Transverse colon (tissue), 4 donors: ENCODE results near the gene SLC12A3. TPM values are rescaled to one million over a fixed set of nuclear protein-coding genes. Genes with fewer than 3 reads are reported as not detected.

Source experiments
- DNase-seq: peaks from one replicate; pipeline ENCODE4 v3.0.0-alpha.2; 2019
- H3K27ac ChIP-seq, 4 donors: fragments of 200-600 bp; sonication (generic); 2 replicates each; pipeline ENCODE4 v1.5.1; 2016 to 2018; ENCODE audit warnings: inconsistent platforms in 4 of 4
- H3K27me3 ChIP-seq: fragments of 200-600 bp; sonication (generic); 2 replicates; pipeline ENCODE4 v1.5.1; 2017; ENCODE audit warnings: inconsistent platforms
- H3K36me3 ChIP-seq, 4 donors: fragments of 200-600 bp; sonication (generic); 2 replicates each; pipeline ENCODE4 v1.5.1; 2017 to 2019; ENCODE audit warnings: inconsistent platforms in 4 of 4
- H3K4me1 ChIP-seq, 4 donors: fragments of 200-600 bp; sonication (generic); 2 replicates each; pipeline ENCODE4 v1.5.1; 2017 to 2020; ENCODE audit warnings: inconsistent platforms in 4 of 4
- H3K4me3 ChIP-seq, 4 donors: fragments of 200-600 bp; sonication (generic); 1 replicate in 1 of 4; 2 replicates in 3 of 4; pipeline versions ENCODE4 v1.5.1 to v1.6.1; 2017 to 2019; ENCODE audit warnings: inconsistent platforms in 4 of 4
- H3K9me3 ChIP-seq, 2 donors: fragments of 200-600 bp; sonication (generic); 2 replicates each; pipeline ENCODE4 v1.5.1; 2017 to 2019; ENCODE audit warnings: inconsistent platforms in 2 of 2
- EP300 ChIP-seq: sonication (generic); formaldehyde crosslinking; IDR thresholded peaks from one replicate; pipeline ENCODE4 v1.6.1; 2017; ENCODE audit warnings: antibody characterized with exemption, low read depth
- POLR2A ChIP-seq: fragments of 450-650 bp; IDR thresholded peaks from one replicate; pipeline ENCODE4 v1.6.1; 2016; ENCODE audit warnings: antibody characterized with exemption, mild to moderate bottlenecking, moderate library complexity
- POLR2AphosphoS5 ChIP-seq, 3 donors: sonication (generic); formaldehyde crosslinking; IDR thresholded peaks; one replicate each; pipeline ENCODE4 v1.6.1; 2016; ENCODE audit warnings: antibody characterized with exemption in 3 of 3
- WGBS, 2 donors: methylation state at CpG; one replicate each; pipeline ENCODE4 v1.1.5; 2018; ENCODE audit warnings: low coverage in 1 of 2; 5-methylcytosine and 5-hydroxymethylcytosine counted together
- in situ Hi-C, 4 donors: fragments of 200-750 bp; cut with MboI; loops; one replicate each; pipeline versions ENCODE4 v1.15.0 to v1.15.1; 2017; ENCODE audit warnings: low sequenced_read_pairs in 3 of 4, low pct_ligation_motif_present in 1 of 4, low pct_unique_long_range_greater_than_20kb in 1 of 4
- intact Hi-C: fragments of 100-400 bp; cut with DNase I; formaldehyde crosslinking; loops from one replicate; pipeline ENCODE4 v1.15.1; 2023; ENCODE audit warnings: low total_unique reads
- total RNA-seq, 4 donors: library from RNA; depleted of rRNA; stranded (reverse); fragments of >200 nt; gene quantifications; one replicate each; pipeline ENCODE4 v1.1.0, GENCODE V29; 2016
- TF ChIP-seq, protein P1 (sequence below), 5 experiments: fragments of 200-600 bp in 3 of 5; fragments of 450-650 bp in 2 of 5; sonication (generic) in 3 of 5; IDR thresholded peaks; 1 replicate in 2 of 5; 2 replicates in 3 of 5; pipeline ENCODE4 v1.5.1; 2016 to 2017; ENCODE audit warnings: antibody characterized with exemption in 5 of 5, inconsistent platforms in 3 of 5, mild to moderate bottlenecking in 2 of 5, moderate library complexity in 1 of 5

Gene SLC12A3
- total RNA-seq, 4 donors from 2014 or later, result not detected

DNA sequence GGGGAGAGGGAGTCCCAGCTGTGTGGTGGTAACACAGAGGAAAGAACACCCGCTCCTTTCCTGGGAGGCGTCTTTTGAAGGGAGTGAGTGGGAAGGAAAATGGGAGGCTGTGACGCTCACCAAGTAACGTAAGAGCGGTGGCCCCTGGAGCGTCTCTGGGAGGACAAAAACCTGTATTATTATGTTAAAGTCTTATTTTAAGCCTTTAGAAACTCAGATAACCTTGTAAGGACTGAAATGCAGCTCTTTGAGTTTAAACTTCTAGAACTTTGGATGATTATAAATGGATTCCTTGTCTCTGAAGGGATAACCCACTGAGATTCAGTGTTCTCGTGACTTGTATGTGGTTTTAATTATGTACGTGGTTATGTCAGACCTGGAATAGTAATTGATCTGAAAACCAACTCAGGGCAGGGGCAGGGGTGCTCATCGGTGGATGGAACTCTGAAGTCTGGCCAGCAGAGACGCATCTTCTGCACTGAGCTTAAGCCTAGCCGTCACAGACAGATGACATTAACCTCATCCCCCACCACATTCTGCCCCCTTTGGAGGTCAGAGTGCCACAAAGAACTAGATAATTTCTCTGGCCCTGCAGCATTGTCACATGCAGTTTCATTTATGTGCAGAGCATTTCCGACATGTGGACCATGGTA lies 41.8 kb upstream of the SLC12A3 start:
- no peak for DNase-seq
- H3K27ac ChIP-seq, result no peak overlapping the region
- in situ Hi-C loops, result no loop called here
- no peaks in the 10 kb centered on the region for H3K9me3 ChIP-seq
- H3K36me3 ChIP-seq, result peaks cover 0 to 5% (median 0%) of the 10 kb centered on the region in 4 donors
- intact Hi-C loops, result no loop called here
- 83 to 94% methylated on average over 10 to 12 of the region's 12 CpGs for WGBS, 2 donors
- peaks cover 0 to 12% (median 0%) of the 10 kb centered on the region in 4 donors for H3K4me1 ChIP-seq
- H3K27me3 ChIP-seq, result no peaks in the 10 kb centered on the region
- H3K4me3 ChIP-seq, result no peak overlapping the region
- TF ChIP-seq, protein P1, sequence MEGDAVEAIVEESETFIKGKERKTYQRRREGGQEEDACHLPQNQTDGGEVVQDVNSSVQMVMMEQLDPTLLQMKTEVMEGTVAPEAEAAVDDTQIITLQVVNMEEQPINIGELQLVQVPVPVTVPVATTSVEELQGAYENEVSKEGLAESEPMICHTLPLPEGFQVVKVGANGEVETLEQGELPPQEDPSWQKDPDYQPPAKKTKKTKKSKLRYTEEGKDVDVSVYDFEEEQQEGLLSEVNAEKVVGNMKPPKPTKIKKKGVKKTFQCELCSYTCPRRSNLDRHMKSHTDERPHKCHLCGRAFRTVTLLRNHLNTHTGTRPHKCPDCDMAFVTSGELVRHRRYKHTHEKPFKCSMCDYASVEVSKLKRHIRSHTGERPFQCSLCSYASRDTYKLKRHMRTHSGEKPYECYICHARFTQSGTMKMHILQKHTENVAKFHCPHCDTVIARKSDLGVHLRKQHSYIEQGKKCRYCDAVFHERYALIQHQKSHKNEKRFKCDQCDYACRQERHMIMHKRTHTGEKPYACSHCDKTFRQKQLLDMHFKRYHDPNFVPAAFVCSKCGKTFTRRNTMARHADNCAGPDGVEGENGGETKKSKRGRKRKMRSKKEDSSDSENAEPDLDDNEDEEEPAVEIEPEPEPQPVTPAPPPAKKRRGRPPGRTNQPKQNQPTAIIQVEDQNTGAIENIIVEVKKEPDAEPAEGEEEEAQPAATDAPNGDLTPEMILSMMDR (IDR thresholded peaks at IDR 0.05), result no peak
- TF ChIP-seq POLR2AphosphoS5 (IDR thresholded peaks at IDR 0.05) (no peak), EP300 (no peak), POLR2A (no peak)

DNA sequence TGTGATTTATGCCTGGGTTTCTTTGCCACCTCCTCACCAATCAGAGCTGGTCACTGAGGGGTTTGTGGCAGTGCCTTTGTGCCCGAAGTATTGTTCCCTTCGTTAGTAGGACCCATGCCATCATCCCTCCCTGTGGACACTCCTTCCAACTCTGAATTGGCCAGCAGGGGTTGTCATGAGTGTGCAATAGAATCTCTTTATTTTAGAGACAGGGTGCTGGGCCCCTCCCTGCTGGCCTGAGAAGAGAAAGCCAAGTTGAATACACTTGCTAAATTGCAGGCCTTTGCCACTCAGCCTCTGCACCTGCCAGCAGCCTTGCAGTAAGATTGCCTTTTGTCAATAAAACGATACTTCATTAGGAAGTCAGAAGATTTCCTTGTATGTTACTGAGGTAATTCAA lies 40.7 kb upstream of the SLC12A3 start:
- H3K27ac ChIP-seq, result peak overlapping the region; percentile 13 to 44 (median 38)
- 60 to 71% methylated on average over 1 to 3 of the region's 3 CpGs for WGBS, 2 donors
- intact Hi-C loops (no loop called here), in situ Hi-C loops (no loop called here)
- H3K4me1 ChIP-seq, result peaks cover 0 to 12% (median 0%) of the 10 kb centered on the region in 4 donors
- H3K36me3 ChIP-seq, result peaks cover 0 to 6% (median 3%) of the 10 kb centered on the region in 4 donors
- TF ChIP-seq, protein P1 (IDR thresholded peaks at IDR 0.05), result peak in 2 of 5 experiments; percentile 32 to 41
- no peak for TF ChIP-seq POLR2AphosphoS5 (IDR thresholded peaks at IDR 0.05)
- H3K9me3 ChIP-seq, result no peaks in the 10 kb centered on the region
- no peak overlapping the region for H3K4me3 ChIP-seq
- H3K27me3 ChIP-seq, result no peaks in the 10 kb centered on the region
- peak; percentile 69 for DNase-seq

DNA sequence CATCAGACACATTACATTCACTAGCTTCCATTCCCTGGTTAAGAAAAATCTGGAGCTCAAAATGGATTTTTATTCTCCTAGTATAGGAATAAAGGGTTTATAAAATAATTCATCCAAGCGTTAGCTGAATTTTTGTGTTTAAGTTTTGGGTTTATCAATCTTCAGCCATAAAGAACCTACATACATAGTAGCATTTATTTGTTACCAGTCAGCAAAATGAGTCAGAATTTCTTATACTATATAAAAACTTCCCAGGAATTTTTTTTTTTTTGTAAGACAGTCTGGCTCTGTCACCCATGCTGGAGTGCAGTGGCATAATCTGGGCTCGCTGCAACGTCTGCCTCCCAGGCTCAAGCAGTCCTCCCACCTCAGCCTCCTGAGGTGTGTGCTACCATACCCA lies 40.2 kb upstream of the SLC12A3 start:
- Histone ChIP-seq H3K4me1 (peaks cover 0 to 12% (median 0%) of the 10 kb centered on the region in 4 donors), H3K27ac (peak overlapping the region in 2 of 4 donors; percentile 32 to 42), H3K9me3 (no peaks in the 10 kb centered on the region), H3K27me3 (no peaks in the 10 kb centered on the region), H3K36me3 (peaks cover 0 to 6% (median 3%) of the 10 kb centered on the region in 4 donors), H3K4me3 (no peak overlapping the region)
- WGBS, 2 donors, result 65 to 73% methylated on average over 1 to 3 of the region's 3 CpGs
- intact Hi-C loops (no loop called here), in situ Hi-C loops (no loop called here)
- no peak for DNase-seq
- TF ChIP-seq POLR2A (no peak), EP300 (no peak), POLR2AphosphoS5 (IDR thresholded peaks at IDR 0.05) (no peak)
- TF ChIP-seq, protein P1 (IDR thresholded peaks at IDR 0.05), result no peak

DNA sequence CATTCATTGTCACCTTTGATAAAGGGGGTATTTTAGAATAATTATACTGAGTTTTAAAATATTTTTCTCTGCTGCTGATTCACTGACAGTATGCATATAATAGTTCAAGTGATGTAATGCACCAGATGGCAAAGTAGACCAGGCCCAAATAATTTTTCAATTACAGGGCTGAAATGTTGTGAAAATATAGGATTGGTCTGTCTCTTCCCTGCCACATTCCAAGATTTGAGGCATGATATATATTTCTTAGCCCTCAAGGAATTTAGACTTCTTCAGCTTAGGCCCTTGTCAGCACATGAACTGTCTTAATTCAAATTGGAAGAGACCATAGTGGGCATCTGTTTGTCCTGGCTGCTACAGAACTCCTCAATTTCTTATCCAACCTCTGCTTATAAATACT lies 39.2 kb upstream of the SLC12A3 start:
- Histone ChIP-seq H3K9me3 (no peaks in the 10 kb centered on the region), H3K36me3 (peaks cover 0 to 6% (median 3%) of the 10 kb centered on the region in 4 donors), H3K27me3 (no peaks in the 10 kb centered on the region), H3K27ac (no peak overlapping the region), H3K4me1 (peaks cover 0 to 12% (median 0%) of the 10 kb centered on the region in 4 donors), H3K4me3 (no peak overlapping the region)
- DNase-seq, result no peak
- intact Hi-C loops, result no loop called here
- TF ChIP-seq POLR2A, result no peak
- TF ChIP-seq, protein P1 (IDR thresholded peaks at IDR 0.05), result no peak
- TF ChIP-seq EP300, result no peak
- TF ChIP-seq POLR2AphosphoS5 (IDR thresholded peaks at IDR 0.05), result no peak
- in situ Hi-C loops, result no loop called here
